PFSK-1 (cell line): ENCODE data around the gene CDCP1.

Experiments
- POLR2AphosphoS5 ChIP-seq: IDR thresholded peaks from 2 replicates; pipeline ENCODE4 v1.6.1; 2012; ENCODE audit warnings: low read depth, mild to moderate bottlenecking, control low read depth, low read length, moderate library complexity
- TF ChIP-seq, protein P1 (sequence below), 2 experiments: IDR thresholded peaks; 2 replicates each; pipeline versions ENCODE4 v1.6.1 to v1.8.0; 2011 to 2012; ENCODE audit warnings: low read depth in 2 of 2, low read length in 2 of 2, control low read depth in 1 of 2, inconsistent platforms in 1 of 2, mild to moderate bottlenecking in 1 of 2, moderate library complexity in 1 of 2; ENCODE audit not compliant: insufficient read depth in 1 of 2

DNA sequence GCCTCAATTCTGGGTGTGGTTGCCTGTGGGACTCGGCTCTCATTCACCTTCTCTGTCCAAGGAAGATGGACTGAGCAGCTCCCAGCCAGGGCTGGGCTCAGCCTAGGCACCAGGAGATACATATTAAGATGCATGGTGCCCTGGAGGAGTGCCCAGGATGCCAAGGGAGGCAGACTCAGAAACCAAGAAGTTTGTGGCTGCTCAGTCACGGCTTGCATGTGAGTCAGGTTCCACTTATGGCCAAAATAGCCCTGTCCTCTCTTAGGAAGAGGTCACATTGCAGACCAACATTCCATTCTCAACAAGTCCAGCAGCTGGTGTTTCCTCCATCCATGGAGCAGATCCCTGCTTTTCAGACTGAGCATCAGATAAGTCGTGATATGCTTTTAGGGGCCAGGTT lies 21.8 kb downstream of the CDCP1 start:
- TF ChIP-seq, protein P1, sequence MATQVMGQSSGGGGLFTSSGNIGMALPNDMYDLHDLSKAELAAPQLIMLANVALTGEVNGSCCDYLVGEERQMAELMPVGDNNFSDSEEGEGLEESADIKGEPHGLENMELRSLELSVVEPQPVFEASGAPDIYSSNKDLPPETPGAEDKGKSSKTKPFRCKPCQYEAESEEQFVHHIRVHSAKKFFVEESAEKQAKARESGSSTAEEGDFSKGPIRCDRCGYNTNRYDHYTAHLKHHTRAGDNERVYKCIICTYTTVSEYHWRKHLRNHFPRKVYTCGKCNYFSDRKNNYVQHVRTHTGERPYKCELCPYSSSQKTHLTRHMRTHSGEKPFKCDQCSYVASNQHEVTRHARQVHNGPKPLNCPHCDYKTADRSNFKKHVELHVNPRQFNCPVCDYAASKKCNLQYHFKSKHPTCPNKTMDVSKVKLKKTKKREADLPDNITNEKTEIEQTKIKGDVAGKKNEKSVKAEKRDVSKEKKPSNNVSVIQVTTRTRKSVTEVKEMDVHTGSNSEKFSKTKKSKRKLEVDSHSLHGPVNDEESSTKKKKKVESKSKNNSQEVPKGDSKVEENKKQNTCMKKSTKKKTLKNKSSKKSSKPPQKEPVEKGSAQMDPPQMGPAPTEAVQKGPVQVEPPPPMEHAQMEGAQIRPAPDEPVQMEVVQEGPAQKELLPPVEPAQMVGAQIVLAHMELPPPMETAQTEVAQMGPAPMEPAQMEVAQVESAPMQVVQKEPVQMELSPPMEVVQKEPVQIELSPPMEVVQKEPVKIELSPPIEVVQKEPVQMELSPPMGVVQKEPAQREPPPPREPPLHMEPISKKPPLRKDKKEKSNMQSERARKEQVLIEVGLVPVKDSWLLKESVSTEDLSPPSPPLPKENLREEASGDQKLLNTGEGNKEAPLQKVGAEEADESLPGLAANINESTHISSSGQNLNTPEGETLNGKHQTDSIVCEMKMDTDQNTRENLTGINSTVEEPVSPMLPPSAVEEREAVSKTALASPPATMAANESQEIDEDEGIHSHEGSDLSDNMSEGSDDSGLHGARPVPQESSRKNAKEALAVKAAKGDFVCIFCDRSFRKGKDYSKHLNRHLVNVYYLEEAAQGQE (IDR thresholded peaks at IDR 0.05; ENCODE audit: insufficient read depth in 1 of 2, low read depth in 2 of 2, low read length in 2 of 2): no peak
- TF ChIP-seq POLR2AphosphoS5: no peak
